AG10803 (cell line): ENCODE measurements around the gene RDX.

ENCODE experiments used
- DNase-seq: peaks from one replicate; pipeline ENCODE4 v3.0.0; 2010; ENCODE audit warnings: low read depth
- H3K4me3 ChIP-seq: 2 replicates; pipeline ENCODE4 v1.5.1; 2011; ENCODE audit warnings: mild to moderate bottlenecking, low read length, control low read depth
- TF ChIP-seq, protein P1 (sequence below): conservative IDR thresholded peaks from 2 replicates; pipeline ENCODE4 v1.5.1; 2011; ENCODE audit warnings: mild to moderate bottlenecking, low read length, control low read depth, inconsistent platforms

Gene RDX

DNA sequence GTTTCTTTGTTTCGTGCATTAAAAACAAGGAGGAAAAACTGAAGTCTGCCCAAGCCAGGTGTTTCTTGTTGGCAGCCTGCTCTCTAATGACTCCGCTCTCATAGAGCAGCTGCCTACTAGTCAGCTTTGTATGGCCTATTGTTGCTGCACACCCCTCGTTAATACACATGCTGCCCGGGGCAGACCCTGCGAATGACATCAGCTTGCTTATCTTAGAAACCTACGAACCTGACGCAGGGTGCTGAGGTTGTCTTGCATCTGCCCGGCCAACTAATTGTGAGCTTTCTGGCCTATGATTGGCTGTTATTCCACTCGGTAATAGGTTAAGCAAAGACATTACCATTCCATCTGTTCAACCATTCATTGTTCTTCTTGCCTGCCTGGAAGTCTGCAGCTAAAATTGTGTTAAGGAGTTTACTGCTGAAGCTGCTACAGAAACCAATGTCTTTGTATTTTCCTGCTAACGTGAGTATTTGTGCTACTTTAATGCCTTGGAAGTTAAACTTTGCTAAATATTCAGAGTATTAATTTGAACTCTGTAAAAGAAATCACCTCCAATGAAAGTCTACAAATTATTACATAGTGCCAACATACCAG, 165.7 kb downstream of the RDX start:
- no peak overlapping the region for H3K4me3 ChIP-seq
- DNase-seq = no peak
- TF ChIP-seq, protein P1, sequence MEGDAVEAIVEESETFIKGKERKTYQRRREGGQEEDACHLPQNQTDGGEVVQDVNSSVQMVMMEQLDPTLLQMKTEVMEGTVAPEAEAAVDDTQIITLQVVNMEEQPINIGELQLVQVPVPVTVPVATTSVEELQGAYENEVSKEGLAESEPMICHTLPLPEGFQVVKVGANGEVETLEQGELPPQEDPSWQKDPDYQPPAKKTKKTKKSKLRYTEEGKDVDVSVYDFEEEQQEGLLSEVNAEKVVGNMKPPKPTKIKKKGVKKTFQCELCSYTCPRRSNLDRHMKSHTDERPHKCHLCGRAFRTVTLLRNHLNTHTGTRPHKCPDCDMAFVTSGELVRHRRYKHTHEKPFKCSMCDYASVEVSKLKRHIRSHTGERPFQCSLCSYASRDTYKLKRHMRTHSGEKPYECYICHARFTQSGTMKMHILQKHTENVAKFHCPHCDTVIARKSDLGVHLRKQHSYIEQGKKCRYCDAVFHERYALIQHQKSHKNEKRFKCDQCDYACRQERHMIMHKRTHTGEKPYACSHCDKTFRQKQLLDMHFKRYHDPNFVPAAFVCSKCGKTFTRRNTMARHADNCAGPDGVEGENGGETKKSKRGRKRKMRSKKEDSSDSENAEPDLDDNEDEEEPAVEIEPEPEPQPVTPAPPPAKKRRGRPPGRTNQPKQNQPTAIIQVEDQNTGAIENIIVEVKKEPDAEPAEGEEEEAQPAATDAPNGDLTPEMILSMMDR = no peak

GRCh38 chr11:110128161-110128560, 168.3 kb downstream of the RDX start:
- TF ChIP-seq, protein P1 = no peak
- H3K4me3 ChIP-seq = no peak overlapping the region
- DNase-seq = peak; percentile 66

GRCh38 chr11:110126936-110127335, 169.5 kb downstream of the RDX start:
- DNase-seq = no peak
- H3K4me3 ChIP-seq = no peak overlapping the region
- TF ChIP-seq, protein P1 = no peak

DNA sequence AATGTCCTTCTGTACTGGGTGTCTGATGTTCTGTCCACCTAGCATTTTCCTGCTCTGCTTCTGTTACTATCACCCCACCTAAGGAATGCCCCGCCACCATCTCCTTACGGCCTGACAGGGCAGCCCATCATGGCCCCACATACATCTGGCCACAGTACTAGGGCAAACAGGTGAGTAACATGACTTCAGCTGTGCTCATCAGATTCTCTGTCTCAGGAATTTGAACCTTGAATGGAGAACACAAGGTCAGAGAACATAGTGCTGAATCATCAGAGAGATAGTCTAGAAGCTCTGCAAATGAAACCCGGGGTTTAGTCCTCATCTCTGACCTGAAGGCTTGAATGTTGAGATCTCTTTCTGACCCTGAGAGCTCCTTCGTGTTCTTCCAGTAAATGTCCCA, 170.8 kb downstream of the RDX start:
- TF ChIP-seq, protein P1 = no peak
- H3K4me3 ChIP-seq = no peak overlapping the region
- peak; percentile 31 for DNase-seq
